Measurements from ENCODE around the gene SLC9A9. TPM values are rescaled to one million over a fixed set of nuclear protein-coding genes. Genes with fewer than 3 reads are reported as not detected.

Gene SLC9A9
- total RNA-seq, 4 donors from 2014 or later = 10.1 to 27.2 (median 16.7) TPM

DNA sequence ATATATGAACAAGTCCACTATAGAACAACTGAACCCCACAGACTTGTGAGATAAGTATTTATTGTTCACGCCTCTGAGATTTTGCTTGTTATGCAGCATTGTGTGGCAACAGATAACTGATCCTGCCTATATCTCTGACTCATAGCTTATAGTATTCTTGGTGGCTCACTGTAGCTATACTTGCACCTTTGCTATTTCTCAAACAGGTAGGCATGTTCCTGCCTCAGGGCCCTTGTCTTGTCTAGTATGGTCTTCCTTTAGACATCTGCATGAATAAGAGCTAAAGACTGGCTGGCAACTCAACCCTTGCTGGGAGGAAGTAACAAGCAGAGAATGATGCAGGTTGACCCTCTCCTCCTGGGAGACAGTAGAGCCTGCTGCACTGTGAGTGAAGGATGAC, 472.6 kb downstream of the SLC9A9 start:
- Histone ChIP-seq H3K4me3 (no peak overlapping the region), H3K27ac (no peak overlapping the region), H3K4me1 (no peaks in the 10 kb centered on the region), H3K27me3 (no peaks in the 10 kb centered on the region), H3K9me3 (no peaks in the 10 kb centered on the region), H3K36me3 (peaks cover 0 to 2% of the 10 kb centered on the region in 2 donors)
- 100% methylated on average over 1 of the region's 1 CpG for WGBS, 2 donors (ENCODE audit: low coverage in 1 of 2)
- no peak for ATAC-seq
- TF ChIP-seq POLR2AphosphoS5 (IDR thresholded peaks at IDR 0.05) (no peak), EP300 (IDR thresholded peaks at IDR 0.05) (no peak), POLR2A (IDR thresholded peaks at IDR 0.05) (no peak)
- TF ChIP-seq, protein P1, sequence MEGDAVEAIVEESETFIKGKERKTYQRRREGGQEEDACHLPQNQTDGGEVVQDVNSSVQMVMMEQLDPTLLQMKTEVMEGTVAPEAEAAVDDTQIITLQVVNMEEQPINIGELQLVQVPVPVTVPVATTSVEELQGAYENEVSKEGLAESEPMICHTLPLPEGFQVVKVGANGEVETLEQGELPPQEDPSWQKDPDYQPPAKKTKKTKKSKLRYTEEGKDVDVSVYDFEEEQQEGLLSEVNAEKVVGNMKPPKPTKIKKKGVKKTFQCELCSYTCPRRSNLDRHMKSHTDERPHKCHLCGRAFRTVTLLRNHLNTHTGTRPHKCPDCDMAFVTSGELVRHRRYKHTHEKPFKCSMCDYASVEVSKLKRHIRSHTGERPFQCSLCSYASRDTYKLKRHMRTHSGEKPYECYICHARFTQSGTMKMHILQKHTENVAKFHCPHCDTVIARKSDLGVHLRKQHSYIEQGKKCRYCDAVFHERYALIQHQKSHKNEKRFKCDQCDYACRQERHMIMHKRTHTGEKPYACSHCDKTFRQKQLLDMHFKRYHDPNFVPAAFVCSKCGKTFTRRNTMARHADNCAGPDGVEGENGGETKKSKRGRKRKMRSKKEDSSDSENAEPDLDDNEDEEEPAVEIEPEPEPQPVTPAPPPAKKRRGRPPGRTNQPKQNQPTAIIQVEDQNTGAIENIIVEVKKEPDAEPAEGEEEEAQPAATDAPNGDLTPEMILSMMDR (IDR thresholded peaks at IDR 0.05) = no peak

DNA sequence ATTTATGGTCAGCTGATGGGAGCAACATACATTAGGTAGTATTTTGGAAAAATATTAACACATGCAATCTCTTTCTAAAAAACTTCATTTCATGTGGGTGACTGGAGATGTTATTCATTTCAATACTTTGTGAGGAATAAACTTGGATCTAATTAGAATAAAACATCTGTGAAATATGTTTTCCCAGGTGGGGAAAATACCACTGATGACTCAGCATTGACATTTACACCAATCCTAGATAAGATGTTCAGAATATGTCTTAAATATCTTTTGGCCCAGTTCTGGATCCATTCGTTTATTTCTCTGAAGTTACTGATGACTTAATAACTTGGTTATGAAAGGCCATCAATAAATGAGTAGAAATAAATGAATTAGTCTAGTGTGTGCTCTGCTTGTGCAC, 481.1 kb downstream of the SLC9A9 start:
- no peaks in the 10 kb centered on the region for H3K36me3 ChIP-seq
- no peak for ATAC-seq
- H3K27ac ChIP-seq = no peak overlapping the region
- 12 to 54% methylated on average over 1 of the region's 1 CpG for WGBS, 2 donors (ENCODE audit: low coverage in 1 of 2)
- peaks cover 0 to 5% (median 0%) of the 10 kb centered on the region in 3 donors for H3K4me1 ChIP-seq
- no peaks in the 10 kb centered on the region for H3K9me3 ChIP-seq
- H3K4me3 ChIP-seq = no peak overlapping the region
- H3K27me3 ChIP-seq = no peaks in the 10 kb centered on the region
- TF ChIP-seq EP300 (IDR thresholded peaks at IDR 0.05) = no peak
- TF ChIP-seq, protein P1 (IDR thresholded peaks at IDR 0.05) = no peak
- no peak for TF ChIP-seq POLR2AphosphoS5 (IDR thresholded peaks at IDR 0.05)
- no peak for TF ChIP-seq POLR2A (IDR thresholded peaks at IDR 0.05)

DNA sequence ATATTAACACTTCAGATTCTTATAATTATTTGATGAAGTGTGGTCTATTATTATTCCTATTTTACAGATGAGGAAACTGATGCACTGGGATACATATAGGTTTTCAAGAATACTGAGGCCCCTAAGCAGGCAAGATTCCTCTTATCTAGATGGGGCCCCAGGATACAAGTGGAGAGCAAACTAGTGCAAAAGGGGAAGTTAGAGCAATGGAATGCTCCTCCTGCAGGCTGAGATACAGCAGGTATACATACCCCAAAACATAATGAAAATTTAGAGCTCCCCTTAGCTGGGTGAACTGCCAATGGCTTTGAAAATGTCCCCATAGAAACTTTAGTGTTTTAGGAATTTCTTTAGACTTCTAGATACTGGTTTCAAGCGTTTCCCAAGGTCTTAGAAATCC, 481.6 kb downstream of the SLC9A9 start:
- 95 to 100% methylated on average over 1 of the region's 1 CpG for WGBS, 2 donors (ENCODE audit: low coverage in 1 of 2)

DNA sequence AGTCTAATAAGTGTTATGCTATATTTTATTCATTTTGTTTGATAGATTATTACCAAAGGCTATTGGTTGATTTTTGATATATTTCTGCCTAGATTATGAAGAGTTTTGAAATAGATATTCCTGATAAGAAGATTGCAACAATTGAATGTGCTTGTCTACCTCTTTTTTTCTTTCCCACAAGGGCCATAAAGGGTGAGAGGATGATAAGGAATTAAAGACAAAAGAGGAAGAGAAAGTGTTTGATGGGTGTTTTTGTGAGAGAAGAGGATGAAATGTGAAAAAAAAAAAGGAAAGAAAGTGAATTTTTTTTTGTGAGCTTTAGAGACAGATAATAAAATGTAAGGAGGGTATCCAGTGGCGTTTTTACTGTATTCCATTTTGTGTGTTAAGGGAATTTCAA, 484.3 kb downstream of the SLC9A9 start:
- Histone ChIP-seq H3K36me3 (no peaks in the 10 kb centered on the region), H3K9me3 (peaks cover 0 to 8% (median 0%) of the 10 kb centered on the region in 3 donors), H3K4me3 (no peak overlapping the region), H3K4me1 (peaks cover 0 to 5% (median 0%) of the 10 kb centered on the region in 3 donors), H3K27ac (no peak overlapping the region), H3K27me3 (no peaks in the 10 kb centered on the region)
- no peak for ATAC-seq
- 86 to 100% methylated on average over 1 of the region's 1 CpG for WGBS, 2 donors (ENCODE audit: low coverage in 1 of 2)
- TF ChIP-seq EP300 (IDR thresholded peaks at IDR 0.05) (no peak), POLR2AphosphoS5 (IDR thresholded peaks at IDR 0.05) (no peak), POLR2A (IDR thresholded peaks at IDR 0.05) (no peak)
- TF ChIP-seq, protein P1 (IDR thresholded peaks at IDR 0.05) = no peak

More for the DNA sequence above, 481.6 kb downstream of the SLC9A9 start:
- no peak for TF ChIP-seq POLR2AphosphoS5 (IDR thresholded peaks at IDR 0.05)
- TF ChIP-seq, protein P1 (IDR thresholded peaks at IDR 0.05) = no peak
- no peak for TF ChIP-seq EP300 (IDR thresholded peaks at IDR 0.05)
- TF ChIP-seq POLR2A (IDR thresholded peaks at IDR 0.05) = no peak
- no peak for ATAC-seq
- no peaks in the 10 kb centered on the region for H3K9me3 ChIP-seq
- H3K27ac ChIP-seq = no peak overlapping the region
- H3K4me1 ChIP-seq = peaks cover 0 to 5% (median 0%) of the 10 kb centered on the region in 3 donors
- no peaks in the 10 kb centered on the region for H3K36me3 ChIP-seq
- no peak overlapping the region for H3K4me3 ChIP-seq
- H3K27me3 ChIP-seq = no peaks in the 10 kb centered on the region

DNA sequence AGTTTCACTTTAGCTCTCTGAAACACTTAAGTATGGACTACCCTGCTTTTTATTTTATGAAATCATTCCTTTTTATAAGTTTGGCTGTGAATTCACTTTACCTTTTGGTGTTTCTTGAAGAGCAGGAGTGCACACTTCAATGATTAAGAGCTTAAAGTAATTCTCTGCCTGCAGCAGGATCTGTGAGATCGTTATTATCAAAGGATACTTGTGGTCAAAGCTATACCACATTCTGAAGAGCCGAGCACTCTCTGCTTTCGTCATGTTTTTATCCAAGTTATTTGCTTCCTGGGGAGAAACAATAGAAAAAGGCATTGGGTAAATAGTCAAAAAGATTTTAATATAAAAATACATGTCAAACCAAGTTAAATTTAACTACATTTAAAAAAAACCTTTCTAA, 485.0 kb downstream of the SLC9A9 start:
- no peak for ATAC-seq
- 65 to 83% methylated on average over 3 of the region's 3 CpGs for WGBS, 2 donors (ENCODE audit: low coverage in 1 of 2)
- H3K4me3 ChIP-seq = no peak overlapping the region
- no peaks in the 10 kb centered on the region for H3K36me3 ChIP-seq
- H3K9me3 ChIP-seq = peaks cover 0 to 8% (median 0%) of the 10 kb centered on the region in 3 donors
- no peak overlapping the region for H3K27ac ChIP-seq
- TF ChIP-seq, protein P1 (IDR thresholded peaks at IDR 0.05) = no peak
- no peak for TF ChIP-seq POLR2AphosphoS5 (IDR thresholded peaks at IDR 0.05)
- no peak for TF ChIP-seq EP300 (IDR thresholded peaks at IDR 0.05)
- no peak for TF ChIP-seq POLR2A (IDR thresholded peaks at IDR 0.05)
- no peaks in the 10 kb centered on the region for H3K27me3 ChIP-seq
- peaks cover 0 to 11% (median 0%) of the 10 kb centered on the region in 3 donors for H3K4me1 ChIP-seq

Measured in gastroesophageal sphincter (tissue), 4 donors.